ENCODE results near the gene HSPG2. TPM values are rescaled to one million over a fixed set of nuclear protein-coding genes. Genes with fewer than 3 reads are reported as not detected.

HSPG2 gene
- total and polyA plus RNA-seq, 2 of the 13 experiments (the other 11 are each of a cell fraction or from before 2014, with no cell fraction given), result 9.1 to 13.1 TPM

DNA sequence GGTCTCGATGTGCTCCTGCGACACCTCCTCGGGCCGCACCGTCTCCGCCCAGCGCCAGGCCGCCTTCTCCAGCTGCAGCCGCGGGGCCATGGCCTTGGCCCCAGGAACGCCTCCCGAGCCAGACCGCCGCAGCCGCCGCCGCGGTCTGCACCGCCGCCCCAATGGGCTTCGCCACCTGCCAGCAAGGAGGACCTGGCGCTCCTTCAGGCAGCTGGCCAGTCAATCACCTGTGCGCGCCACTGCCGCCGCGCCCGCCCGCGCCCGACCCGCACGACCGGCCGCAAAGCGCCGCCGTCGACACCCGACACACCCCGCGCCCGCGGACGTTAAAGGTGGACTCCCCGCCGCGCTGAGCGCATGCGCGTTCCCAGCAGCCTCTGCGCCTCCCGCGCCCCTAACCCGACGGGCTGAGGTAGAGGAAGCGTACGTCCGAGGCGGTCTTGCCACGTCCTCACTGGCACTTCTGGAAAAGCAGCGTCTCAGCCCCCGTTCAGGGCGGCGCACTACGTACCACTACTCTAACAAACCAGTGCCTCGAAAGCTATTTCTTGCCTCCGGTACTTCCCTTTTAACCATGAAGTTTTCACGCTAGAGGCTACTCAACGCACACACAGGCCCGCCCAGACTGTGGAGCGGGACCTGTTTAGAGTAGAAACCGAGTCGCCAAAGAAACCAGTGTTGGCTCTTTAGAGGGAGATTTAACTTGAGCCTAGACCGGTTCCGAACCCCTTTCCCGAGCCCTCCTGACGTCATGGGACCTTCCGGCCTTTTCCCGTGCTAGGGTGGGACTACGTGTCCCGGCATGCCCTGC is 154.0 kb downstream of the HSPG2 start, which contains the start of gene USP48 (continued):
- TF ChIP-seq, protein P1, sequence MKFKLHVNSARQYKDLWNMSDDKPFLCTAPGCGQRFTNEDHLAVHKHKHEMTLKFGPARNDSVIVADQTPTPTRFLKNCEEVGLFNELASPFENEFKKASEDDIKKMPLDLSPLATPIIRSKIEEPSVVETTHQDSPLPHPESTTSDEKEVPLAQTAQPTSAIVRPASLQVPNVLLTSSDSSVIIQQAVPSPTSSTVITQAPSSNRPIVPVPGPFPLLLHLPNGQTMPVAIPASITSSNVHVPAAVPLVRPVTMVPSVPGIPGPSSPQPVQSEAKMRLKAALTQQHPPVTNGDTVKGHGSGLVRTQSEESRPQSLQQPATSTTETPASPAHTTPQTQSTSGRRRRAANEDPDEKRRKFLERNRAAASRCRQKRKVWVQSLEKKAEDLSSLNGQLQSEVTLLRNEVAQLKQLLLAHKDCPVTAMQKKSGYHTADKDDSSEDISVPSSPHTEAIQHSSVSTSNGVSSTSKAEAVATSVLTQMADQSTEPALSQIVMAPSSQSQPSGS (CRISPR knock-in tag; IDR thresholded peaks at IDR 0.05), result peak; percentile 96
- TF ChIP-seq MATR3 (CRISPR knock-in tag; IDR thresholded peaks at IDR 0.05), result no peak
- TF ChIP-seq PHF5A (CRISPR knock-in tag; IDR thresholded peaks at IDR 0.05; ENCODE audit: low read depth, unreplicated experiment), result peak; percentile 58
- TF ChIP-seq, protein P2, sequence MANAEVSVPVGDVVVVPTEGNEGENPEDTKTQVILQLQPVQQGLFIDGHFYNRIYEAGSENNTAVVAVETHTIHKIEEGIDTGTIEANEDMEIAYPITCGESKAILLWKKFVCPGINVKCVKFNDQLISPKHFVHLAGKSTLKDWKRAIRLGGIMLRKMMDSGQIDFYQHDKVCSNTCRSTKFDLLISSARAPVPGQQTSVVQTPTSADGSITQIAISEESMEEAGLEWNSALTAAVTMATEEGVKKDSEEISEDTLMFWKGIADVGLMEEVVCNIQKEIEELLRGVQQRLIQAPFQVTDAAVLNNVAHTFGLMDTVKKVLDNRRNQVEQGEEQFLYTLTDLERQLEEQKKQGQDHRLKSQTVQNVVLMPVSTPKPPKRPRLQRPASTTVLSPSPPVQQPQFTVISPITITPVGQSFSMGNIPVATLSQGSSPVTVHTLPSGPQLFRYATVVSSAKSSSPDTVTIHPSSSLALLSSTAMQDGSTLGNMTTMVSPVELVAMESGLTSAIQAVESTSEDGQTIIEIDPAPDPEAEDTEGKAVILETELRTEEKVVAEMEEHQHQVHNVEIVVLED (CRISPR knock-in tag; IDR thresholded peaks at IDR 0.05; ENCODE audit: borderline replicate concordance), result peak; percentile 94
- TF ChIP-seq, protein P3, sequence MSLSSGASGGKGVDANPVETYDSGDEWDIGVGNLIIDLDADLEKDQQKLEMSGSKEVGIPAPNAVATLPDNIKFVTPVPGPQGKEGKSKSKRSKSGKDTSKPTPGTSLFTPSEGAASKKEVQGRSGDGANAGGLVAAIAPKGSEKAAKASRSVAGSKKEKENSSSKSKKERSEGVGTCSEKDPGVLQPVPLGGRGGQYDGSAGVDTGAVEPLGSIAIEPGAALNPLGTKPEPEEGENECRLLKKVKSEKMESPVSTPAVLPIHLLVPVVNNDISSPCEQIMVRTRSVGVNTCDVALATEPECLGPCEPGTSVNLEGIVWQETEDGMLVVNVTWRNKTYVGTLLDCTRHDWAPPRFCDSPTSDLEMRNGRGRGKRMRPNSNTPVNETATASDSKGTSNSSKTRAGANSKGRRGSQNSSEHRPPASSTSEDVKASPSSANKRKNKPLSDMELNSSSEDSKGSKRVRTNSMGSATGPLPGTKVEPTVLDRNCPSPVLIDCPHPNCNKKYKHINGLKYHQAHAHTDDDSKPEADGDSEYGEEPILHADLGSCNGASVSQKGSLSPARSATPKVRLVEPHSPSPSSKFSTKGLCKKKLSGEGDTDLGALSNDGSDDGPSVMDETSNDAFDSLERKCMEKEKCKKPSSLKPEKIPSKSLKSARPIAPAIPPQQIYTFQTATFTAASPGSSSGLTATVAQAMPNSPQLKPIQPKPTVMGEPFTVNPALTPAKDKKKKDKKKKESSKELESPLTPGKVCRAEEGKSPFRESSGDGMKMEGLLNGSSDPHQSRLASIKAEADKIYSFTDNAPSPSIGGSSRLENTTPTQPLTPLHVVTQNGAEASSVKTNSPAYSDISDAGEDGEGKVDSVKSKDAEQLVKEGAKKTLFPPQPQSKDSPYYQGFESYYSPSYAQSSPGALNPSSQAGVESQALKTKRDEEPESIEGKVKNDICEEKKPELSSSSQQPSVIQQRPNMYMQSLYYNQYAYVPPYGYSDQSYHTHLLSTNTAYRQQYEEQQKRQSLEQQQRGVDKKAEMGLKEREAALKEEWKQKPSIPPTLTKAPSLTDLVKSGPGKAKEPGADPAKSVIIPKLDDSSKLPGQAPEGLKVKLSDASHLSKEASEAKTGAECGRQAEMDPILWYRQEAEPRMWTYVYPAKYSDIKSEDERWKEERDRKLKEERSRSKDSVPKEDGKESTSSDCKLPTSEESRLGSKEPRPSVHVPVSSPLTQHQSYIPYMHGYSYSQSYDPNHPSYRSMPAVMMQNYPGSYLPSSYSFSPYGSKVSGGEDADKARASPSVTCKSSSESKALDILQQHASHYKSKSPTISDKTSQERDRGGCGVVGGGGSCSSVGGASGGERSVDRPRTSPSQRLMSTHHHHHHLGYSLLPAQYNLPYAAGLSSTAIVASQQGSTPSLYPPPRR (CRISPR knock-in tag; IDR thresholded peaks at IDR 0.05; ENCODE audit: borderline replicate concordance), result peak; percentile 50
- TF ChIP-seq, protein P4, sequence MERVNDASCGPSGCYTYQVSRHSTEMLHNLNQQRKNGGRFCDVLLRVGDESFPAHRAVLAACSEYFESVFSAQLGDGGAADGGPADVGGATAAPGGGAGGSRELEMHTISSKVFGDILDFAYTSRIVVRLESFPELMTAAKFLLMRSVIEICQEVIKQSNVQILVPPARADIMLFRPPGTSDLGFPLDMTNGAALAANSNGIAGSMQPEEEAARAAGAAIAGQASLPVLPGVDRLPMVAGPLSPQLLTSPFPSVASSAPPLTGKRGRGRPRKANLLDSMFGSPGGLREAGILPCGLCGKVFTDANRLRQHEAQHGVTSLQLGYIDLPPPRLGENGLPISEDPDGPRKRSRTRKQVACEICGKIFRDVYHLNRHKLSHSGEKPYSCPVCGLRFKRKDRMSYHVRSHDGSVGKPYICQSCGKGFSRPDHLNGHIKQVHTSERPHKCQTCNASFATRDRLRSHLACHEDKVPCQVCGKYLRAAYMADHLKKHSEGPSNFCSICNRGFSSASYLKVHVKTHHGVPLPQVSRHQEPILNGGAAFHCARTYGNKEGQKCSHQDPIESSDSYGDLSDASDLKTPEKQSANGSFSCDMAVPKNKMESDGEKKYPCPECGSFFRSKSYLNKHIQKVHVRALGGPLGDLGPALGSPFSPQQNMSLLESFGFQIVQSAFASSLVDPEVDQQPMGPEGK (CRISPR knock-in tag; IDR thresholded peaks at IDR 0.05), result no peak
- TF ChIP-seq ZNF549 (CRISPR knock-in tag; IDR thresholded peaks at IDR 0.05), result no peak
- TF ChIP-seq, protein P5, sequence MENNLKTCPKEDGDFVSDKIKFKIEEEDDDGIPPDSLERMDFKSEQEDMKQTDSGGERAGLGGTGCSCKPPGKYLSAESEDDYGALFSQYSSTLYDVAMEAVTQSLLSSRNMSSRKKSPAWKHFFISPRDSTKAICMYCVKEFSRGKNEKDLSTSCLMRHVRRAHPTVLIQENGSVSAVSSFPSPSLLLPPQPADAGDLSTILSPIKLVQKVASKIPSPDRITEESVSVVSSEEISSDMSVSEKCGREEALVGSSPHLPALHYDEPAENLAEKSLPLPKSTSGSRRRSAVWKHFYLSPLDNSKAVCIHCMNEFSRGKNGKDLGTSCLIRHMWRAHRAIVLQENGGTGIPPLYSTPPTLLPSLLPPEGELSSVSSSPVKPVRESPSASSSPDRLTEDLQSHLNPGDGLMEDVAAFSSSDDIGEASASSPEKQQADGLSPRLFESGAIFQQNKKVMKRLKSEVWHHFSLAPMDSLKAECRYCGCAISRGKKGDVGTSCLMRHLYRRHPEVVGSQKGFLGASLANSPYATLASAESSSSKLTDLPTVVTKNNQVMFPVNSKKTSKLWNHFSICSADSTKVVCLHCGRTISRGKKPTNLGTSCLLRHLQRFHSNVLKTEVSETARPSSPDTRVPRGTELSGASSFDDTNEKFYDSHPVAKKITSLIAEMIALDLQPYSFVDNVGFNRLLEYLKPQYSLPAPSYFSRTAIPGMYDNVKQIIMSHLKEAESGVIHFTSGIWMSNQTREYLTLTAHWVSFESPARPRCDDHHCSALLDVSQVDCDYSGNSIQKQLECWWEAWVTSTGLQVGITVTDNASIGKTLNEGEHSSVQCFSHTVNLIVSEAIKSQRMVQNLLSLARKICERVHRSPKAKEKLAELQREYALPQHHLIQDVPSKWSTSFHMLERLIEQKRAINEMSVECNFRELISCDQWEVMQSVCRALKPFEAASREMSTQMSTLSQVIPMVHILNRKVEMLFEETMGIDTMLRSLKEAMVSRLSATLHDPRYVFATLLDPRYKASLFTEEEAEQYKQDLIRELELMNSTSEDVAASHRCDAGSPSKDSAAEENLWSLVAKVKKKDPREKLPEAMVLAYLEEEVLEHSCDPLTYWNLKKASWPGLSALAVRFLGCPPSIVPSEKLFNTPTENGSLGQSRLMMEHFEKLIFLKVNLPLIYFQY (CRISPR knock-in tag; IDR thresholded peaks at IDR 0.05; ENCODE audit: borderline replicate concordance), result peak; percentile 87
- TF ChIP-seq, protein P6, sequence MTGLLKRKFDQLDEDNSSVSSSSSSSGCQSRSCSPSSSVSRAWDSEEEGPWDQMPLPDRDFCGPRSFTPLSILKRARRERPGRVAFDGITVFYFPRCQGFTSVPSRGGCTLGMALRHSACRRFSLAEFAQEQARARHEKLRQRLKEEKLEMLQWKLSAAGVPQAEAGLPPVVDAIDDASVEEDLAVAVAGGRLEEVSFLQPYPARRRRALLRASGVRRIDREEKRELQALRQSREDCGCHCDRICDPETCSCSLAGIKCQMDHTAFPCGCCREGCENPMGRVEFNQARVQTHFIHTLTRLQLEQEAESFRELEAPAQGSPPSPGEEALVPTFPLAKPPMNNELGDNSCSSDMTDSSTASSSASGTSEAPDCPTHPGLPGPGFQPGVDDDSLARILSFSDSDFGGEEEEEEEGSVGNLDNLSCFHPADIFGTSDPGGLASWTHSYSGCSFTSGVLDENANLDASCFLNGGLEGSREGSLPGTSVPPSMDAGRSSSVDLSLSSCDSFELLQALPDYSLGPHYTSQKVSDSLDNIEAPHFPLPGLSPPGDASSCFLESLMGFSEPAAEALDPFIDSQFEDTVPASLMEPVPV (CRISPR knock-in tag; IDR thresholded peaks at IDR 0.05), result no peak
- 0 out of 2 replicates have a peak, but pooled peaks have one; percentile 42 for TF ChIP-seq ZNF264 (CRISPR knock-in tag; IDR thresholded peaks at IDR 0.05)
- peak; percentile 55; the same call in 1 of the 2 replicates for TF ChIP-seq SRF (IDR thresholded peaks at IDR 0.05; ENCODE audit: low read depth, low read length)
